ENCODE results near the gene LASP1NB.

Gene LASP1NB

GRCh38 chr17:38918129-38918913 is 7.1 kb upstream of the LASP1NB start:
- no peak for ATAC-seq
- TF ChIP-seq ZNF8 (CRISPR knock-in tag; IDR thresholded peaks at IDR 0.05) (no peak), TOX (CRISPR knock-in tag; IDR thresholded peaks at IDR 0.05; ENCODE audit: borderline replicate concordance) (no peak), SNAI2 (CRISPR knock-in tag; IDR thresholded peaks at IDR 0.05) (no peak), ISL1 (CRISPR knock-in tag; IDR thresholded peaks at IDR 0.05) (no peak), GLIS3 (CRISPR knock-in tag; IDR thresholded peaks at IDR 0.05) (no peak), CSDC2 (CRISPR knock-in tag; IDR thresholded peaks at IDR 0.05) (no peak), RARB (CRISPR knock-in tag; IDR thresholded peaks at IDR 0.05) (no peak), CSRNP3 (CRISPR knock-in tag; IDR thresholded peaks at IDR 0.05) (no peak), OSR1 (CRISPR knock-in tag; IDR thresholded peaks at IDR 0.05) (no peak), ZC3H10 (CRISPR knock-in tag; IDR thresholded peaks at IDR 0.05) (no peak), ZFP30 (CRISPR knock-in tag; IDR thresholded peaks at IDR 0.05) (no peak), PPARA (CRISPR knock-in tag; IDR thresholded peaks at IDR 0.05; ENCODE audit: borderline replicate concordance) (no peak), ZNF70 (CRISPR knock-in tag; IDR thresholded peaks at IDR 0.05) (no peak), ESRRG (CRISPR knock-in tag; IDR thresholded peaks at IDR 0.05) (no peak), ZNF565 (CRISPR knock-in tag; conservative IDR thresholded peaks at IDR 0.05; ENCODE audit: low read depth) (no peak), TCF4 (CRISPR knock-in tag; IDR thresholded peaks at IDR 0.05; ENCODE audit: borderline replicate concordance) (no peak), ZFP3 (CRISPR knock-in tag; IDR thresholded peaks at IDR 0.05) (no peak), BACH2 (CRISPR knock-in tag; IDR thresholded peaks at IDR 0.05; ENCODE audit: borderline replicate concordance) (no peak)

- TF ChIP-seq OSR1 (CRISPR knock-in tag; IDR thresholded peaks at IDR 0.05) (no peak), ZNF8 (CRISPR knock-in tag; IDR thresholded peaks at IDR 0.05) (no peak), BACH2 (CRISPR knock-in tag; IDR thresholded peaks at IDR 0.05; ENCODE audit: borderline replicate concordance) (no peak), ISL1 (CRISPR knock-in tag; IDR thresholded peaks at IDR 0.05) (no peak), CSDC2 (CRISPR knock-in tag; IDR thresholded peaks at IDR 0.05) (no peak), TOX (CRISPR knock-in tag; IDR thresholded peaks at IDR 0.05; ENCODE audit: borderline replicate concordance) (no peak), RARB (CRISPR knock-in tag; IDR thresholded peaks at IDR 0.05) (no peak), ZNF565 (CRISPR knock-in tag; conservative IDR thresholded peaks at IDR 0.05; ENCODE audit: low read depth) (no peak), POU6F1 (CRISPR knock-in tag; IDR thresholded peaks at IDR 0.05; ENCODE audit: borderline replicate concordance, low read depth) (no peak), ESRRG (CRISPR knock-in tag; IDR thresholded peaks at IDR 0.05) (no peak), PATZ1 (CRISPR knock-in tag; IDR thresholded peaks at IDR 0.05; ENCODE audit: borderline replicate concordance) (no peak), ZC3H10 (CRISPR knock-in tag; IDR thresholded peaks at IDR 0.05) (no peak), ZFP3 (CRISPR knock-in tag; IDR thresholded peaks at IDR 0.05) (no peak), TCF4 (CRISPR knock-in tag; IDR thresholded peaks at IDR 0.05; ENCODE audit: borderline replicate concordance) (no peak), SNAI2 (CRISPR knock-in tag; IDR thresholded peaks at IDR 0.05) (no peak), ZFP30 (CRISPR knock-in tag; IDR thresholded peaks at IDR 0.05) (no peak), PPARA (CRISPR knock-in tag; IDR thresholded peaks at IDR 0.05; ENCODE audit: borderline replicate concordance) (no peak), CSRNP3 (CRISPR knock-in tag; IDR thresholded peaks at IDR 0.05) (no peak)
- ATAC-seq = no peak
Observed at GRCh38 chr17:38918916-38919315, 6.5 kb upstream of the LASP1NB start.

GRCh38 chr17:38919316-38920078 is 5.9 kb upstream of the LASP1NB start:
- no peak for ATAC-seq
- no peak for TF ChIP-seq TOX (CRISPR knock-in tag; IDR thresholded peaks at IDR 0.05; ENCODE audit: borderline replicate concordance)
- TF ChIP-seq PATZ1 (CRISPR knock-in tag; IDR thresholded peaks at IDR 0.05; ENCODE audit: borderline replicate concordance) = no peak
- TF ChIP-seq ISL1 (CRISPR knock-in tag; IDR thresholded peaks at IDR 0.05) = no peak
- no peak for TF ChIP-seq TCF4 (CRISPR knock-in tag; IDR thresholded peaks at IDR 0.05; ENCODE audit: borderline replicate concordance)
- no peak for TF ChIP-seq ZNF8 (CRISPR knock-in tag; IDR thresholded peaks at IDR 0.05)
- no peak for TF ChIP-seq ESRRG (CRISPR knock-in tag; IDR thresholded peaks at IDR 0.05)
- TF ChIP-seq CSRNP3 (CRISPR knock-in tag; IDR thresholded peaks at IDR 0.05) = no peak
- TF ChIP-seq CSDC2 (CRISPR knock-in tag; IDR thresholded peaks at IDR 0.05) = no peak
- TF ChIP-seq ARNTL (CRISPR knock-in tag; IDR thresholded peaks at IDR 0.05; ENCODE audit: borderline replicate concordance, low read depth) = no peak
- TF ChIP-seq BACH2 (CRISPR knock-in tag; IDR thresholded peaks at IDR 0.05; ENCODE audit: borderline replicate concordance) = no peak
- TF ChIP-seq ZNF70 (CRISPR knock-in tag; IDR thresholded peaks at IDR 0.05) = no peak
- no peak for TF ChIP-seq ZFP3 (CRISPR knock-in tag; IDR thresholded peaks at IDR 0.05)
- TF ChIP-seq CREB5 (CRISPR knock-in tag; IDR thresholded peaks at IDR 0.05; ENCODE audit: low read depth) = no peak
